HepG2 (cell line): ENCODE measurements around the gene PCSK5.

Experiments used
- HDAC6 ChIP-seq: fragments of 200-600 bp; sonication (generic); IDR thresholded peaks from 2 replicates; pipeline ENCODE4 v1.7.0; 2017; ENCODE audit warnings: mild to moderate bottlenecking, antibody characterized with exemption, low read length, low read depth
- KDM1A ChIP-seq: IDR thresholded peaks from 2 replicates; pipeline ENCODE4 v1.6.1; 2016; ENCODE audit warnings: missing compliant biosample characterization
- MTA1 ChIP-seq: sonication (generic); formaldehyde crosslinking; IDR thresholded peaks from 2 replicates; pipeline ENCODE4 v1.4.0; 2020; ENCODE audit warnings: missing genetic modification reagents, mild to moderate bottlenecking, borderline replicate concordance
- NCOA1 ChIP-seq: sonication (generic); formaldehyde crosslinking; IDR thresholded peaks from 2 replicates; pipeline ENCODE4 v1.9.0; 2021; ENCODE audit warnings: missing genetic modification reagents
- TAF15 ChIP-seq: fragments of 200-400 bp; formaldehyde crosslinking; IDR thresholded peaks from one replicate; pipeline ENCODE4 v1.6.1; 2018; ENCODE audit warnings: mild to moderate bottlenecking, low read depth, low read length; ENCODE audit not compliant: poor library complexity, severe bottlenecking
- ZNF138 ChIP-seq: sonication (generic); formaldehyde crosslinking; IDR thresholded peaks from 2 replicates; pipeline ENCODE4 v1.5.0; 2020; ENCODE audit warnings: mild to moderate bottlenecking, low read depth, missing genetic modification reagents
- ZNF563 ChIP-seq: sonication (generic); formaldehyde crosslinking; IDR thresholded peaks from 2 replicates; pipeline ENCODE4 v1.8.0; 2022; ENCODE audit warnings: mild to moderate bottlenecking, moderate library complexity, missing genetic modification reagents
- TF ChIP-seq, protein P1 (sequence below): sonication (generic); formaldehyde crosslinking; IDR thresholded peaks from 2 replicates; pipeline ENCODE4 v1.4.0; 2020; ENCODE audit warnings: missing genetic modification reagents, borderline replicate concordance
- TF ChIP-seq, protein P2 (sequence below): IDR thresholded peaks from 2 replicates; pipeline ENCODE4 v1.6.1; 2012; ENCODE audit warnings: low read depth, low read length, improper control_type of control experiment
- TF ChIP-seq, protein P3 (sequence below): sonication (generic); formaldehyde crosslinking; IDR thresholded peaks from 2 replicates; pipeline ENCODE4 v1.5.0; 2020; ENCODE audit warnings: mild to moderate bottlenecking, missing genetic modification reagents, moderate library complexity

DNA sequence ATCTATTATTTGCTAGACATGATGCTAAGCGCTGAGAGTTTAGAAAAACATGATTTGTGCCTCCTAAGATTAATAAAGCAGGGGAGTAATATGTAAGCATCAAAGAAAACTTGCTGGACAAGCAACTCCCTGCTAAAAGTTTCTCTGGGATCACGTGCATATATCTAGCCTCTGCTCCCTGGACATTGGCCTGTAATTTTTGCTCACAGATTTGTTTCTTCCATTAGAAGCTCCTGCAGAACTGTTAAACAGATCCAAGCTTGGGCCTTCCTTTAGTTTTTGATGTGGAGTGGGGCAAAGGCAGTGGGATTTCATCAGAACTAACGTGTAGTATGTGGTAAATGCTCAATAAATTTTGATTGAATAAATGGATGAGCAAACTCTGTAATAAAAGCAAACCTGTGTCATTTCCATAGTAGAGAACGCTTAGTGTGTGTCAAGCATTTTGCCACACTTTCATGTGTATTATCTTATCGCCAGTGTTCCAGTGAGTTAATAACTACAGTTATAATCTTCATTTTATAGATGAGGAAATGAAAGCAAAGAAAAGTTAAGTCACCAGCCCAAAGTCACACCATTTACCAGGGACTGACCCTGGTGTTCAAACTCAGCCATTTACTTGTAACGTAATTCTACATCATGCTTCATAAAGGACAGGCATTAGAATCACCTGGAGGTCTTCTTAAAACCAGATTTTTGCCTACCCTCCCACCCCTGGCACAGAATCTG, 100.3 kb downstream of the PCSK5 start:
- TF ChIP-seq, protein P1, sequence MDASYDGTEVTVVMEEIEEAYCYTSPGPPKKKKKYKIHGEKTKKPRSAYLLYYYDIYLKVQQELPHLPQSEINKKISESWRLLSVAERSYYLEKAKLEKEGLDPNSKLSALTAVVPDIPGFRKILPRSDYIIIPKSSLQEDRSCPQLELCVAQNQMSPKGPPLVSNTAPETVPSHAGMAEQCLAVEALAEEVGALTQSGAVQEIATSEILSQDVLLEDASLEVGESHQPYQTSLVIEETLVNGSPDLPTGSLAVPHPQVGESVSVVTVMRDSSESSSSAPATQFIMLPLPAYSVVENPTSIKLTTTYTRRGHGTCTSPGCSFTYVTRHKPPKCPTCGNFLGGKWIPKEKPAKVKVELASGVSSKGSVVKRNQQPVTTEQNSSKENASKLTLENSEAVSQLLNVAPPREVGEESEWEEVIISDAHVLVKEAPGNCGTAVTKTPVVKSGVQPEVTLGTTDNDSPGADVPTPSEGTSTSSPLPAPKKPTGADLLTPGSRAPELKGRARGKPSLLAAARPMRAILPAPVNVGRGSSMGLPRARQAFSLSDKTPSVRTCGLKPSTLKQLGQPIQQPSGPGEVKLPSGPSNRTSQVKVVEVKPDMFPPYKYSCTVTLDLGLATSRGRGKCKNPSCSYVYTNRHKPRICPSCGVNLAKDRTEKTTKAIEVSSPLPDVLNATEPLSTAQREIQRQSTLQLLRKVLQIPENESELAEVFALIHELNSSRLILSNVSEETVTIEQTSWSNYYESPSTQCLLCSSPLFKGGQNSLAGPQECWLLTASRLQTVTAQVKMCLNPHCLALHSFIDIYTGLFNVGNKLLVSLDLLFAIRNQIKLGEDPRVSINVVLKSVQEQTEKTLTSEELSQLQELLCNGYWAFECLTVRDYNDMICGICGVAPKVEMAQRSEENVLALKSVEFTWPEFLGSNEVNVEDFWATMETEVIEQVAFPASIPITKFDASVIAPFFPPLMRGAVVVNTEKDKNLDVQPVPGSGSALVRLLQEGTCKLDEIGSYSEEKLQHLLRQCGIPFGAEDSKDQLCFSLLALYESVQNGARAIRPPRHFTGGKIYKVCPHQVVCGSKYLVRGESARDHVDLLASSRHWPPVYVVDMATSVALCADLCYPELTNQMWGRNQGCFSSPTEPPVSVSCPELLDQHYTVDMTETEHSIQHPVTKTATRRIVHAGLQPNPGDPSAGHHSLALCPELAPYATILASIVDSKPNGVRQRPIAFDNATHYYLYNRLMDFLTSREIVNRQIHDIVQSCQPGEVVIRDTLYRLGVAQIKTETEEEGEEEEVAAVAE, result no peak
- no peak for TF ChIP-seq MTA1 (CRISPR knock-in tag)
- TF ChIP-seq KDM1A (CRISPR knock-in tag), result no peak
- TF ChIP-seq, protein P2, sequence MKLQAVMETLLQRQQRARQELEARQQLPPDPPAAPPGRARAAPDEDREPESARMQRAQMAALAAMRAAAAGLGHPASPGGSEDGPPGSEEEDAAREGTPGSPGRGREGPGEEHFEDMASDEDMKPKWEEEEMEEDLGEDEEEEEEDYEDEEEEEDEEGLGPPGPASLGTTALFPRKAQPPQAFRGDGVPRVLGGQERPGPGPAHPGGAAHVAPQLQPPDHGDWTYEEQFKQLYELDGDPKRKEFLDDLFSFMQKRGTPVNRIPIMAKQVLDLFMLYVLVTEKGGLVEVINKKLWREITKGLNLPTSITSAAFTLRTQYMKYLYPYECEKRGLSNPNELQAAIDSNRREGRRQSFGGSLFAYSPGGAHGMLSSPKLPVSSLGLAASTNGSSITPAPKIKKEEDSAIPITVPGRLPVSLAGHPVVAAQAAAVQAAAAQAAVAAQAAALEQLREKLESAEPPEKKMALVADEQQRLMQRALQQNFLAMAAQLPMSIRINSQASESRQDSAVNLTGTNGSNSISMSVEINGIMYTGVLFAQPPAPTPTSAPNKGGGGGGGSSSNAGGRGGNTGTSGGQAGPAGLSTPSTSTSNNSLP, result no peak
- no peak for TF ChIP-seq HDAC6
- TF ChIP-seq NCOA1 (CRISPR knock-in tag), result no peak
- TF ChIP-seq, protein P3, sequence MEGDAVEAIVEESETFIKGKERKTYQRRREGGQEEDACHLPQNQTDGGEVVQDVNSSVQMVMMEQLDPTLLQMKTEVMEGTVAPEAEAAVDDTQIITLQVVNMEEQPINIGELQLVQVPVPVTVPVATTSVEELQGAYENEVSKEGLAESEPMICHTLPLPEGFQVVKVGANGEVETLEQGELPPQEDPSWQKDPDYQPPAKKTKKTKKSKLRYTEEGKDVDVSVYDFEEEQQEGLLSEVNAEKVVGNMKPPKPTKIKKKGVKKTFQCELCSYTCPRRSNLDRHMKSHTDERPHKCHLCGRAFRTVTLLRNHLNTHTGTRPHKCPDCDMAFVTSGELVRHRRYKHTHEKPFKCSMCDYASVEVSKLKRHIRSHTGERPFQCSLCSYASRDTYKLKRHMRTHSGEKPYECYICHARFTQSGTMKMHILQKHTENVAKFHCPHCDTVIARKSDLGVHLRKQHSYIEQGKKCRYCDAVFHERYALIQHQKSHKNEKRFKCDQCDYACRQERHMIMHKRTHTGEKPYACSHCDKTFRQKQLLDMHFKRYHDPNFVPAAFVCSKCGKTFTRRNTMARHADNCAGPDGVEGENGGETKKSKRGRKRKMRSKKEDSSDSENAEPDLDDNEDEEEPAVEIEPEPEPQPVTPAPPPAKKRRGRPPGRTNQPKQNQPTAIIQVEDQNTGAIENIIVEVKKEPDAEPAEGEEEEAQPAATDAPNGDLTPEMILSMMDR (CRISPR knock-in tag), result no peak
- TF ChIP-seq TAF15, result no peak
- TF ChIP-seq ZNF138, result no peak
- no peak for TF ChIP-seq ZNF563 (CRISPR knock-in tag)
